Subcutaneous abdominal adipose tissue (tissue), 5 donors: Measurements from ENCODE around the gene MCTP1.

Source experiments
- H3K27ac ChIP-seq: one replicate; pipeline ENCODE4 v1.7.0; 2013; ENCODE audit warnings: low read depth, mild to moderate bottlenecking, inconsistent platforms, low read length, moderate library complexity
- H3K27me3 ChIP-seq, 5 donors: one replicate each; pipeline ENCODE4 v1.7.0; 2013; ENCODE audit warnings: low read length in 5 of 5, inconsistent platforms in 1 of 5; ENCODE audit not compliant: control insufficient read depth in 5 of 5, insufficient read depth in 4 of 5
- H3K36me3 ChIP-seq, 5 donors: one replicate each; pipeline ENCODE4 v1.7.0; 2013; ENCODE audit warnings: low read length in 5 of 5; ENCODE audit not compliant: control insufficient read depth in 5 of 5, insufficient read depth in 5 of 5
- H3K4me1 ChIP-seq, 5 donors: one replicate each; pipeline ENCODE4 v1.7.0; 2013; ENCODE audit warnings: low read length in 5 of 5, mild to moderate bottlenecking in 3 of 5, moderate library complexity in 1 of 5; ENCODE audit not compliant: control insufficient read depth in 5 of 5, insufficient read depth in 5 of 5
- H3K4me3 ChIP-seq, 5 donors: one replicate each; pipeline ENCODE4 v1.7.0; 2013; ENCODE audit warnings: low read length in 5 of 5, low read depth in 1 of 5
- H3K9ac ChIP-seq, 5 donors: one replicate each; pipeline ENCODE4 v1.7.0; 2013; ENCODE audit warnings: low read length in 5 of 5, mild to moderate bottlenecking in 4 of 5, moderate library complexity in 3 of 5
- H3K9me3 ChIP-seq, 5 donors: one replicate each; pipeline ENCODE4 v1.7.0; 2013; ENCODE audit warnings: low read length in 5 of 5; ENCODE audit not compliant: control insufficient read depth in 5 of 5
- donor health status: healthy.
- donor health status: healthy.
- donor health status: healthy.
- donor health status: healthy.
- donor health status: healthy.

MCTP1 gene

GRCh38 chr5:95142145-95142544 is 142.7 kb downstream of the MCTP1 start:
- Histone ChIP-seq H3K27me3 (no peaks in the 10 kb centered on the region), H3K4me1 (peaks cover 0 to 17% (median 0%) of the 10 kb centered on the region in 5 donors), H3K9me3 (no peaks in the 10 kb centered on the region), H3K36me3 (no peaks in the 10 kb centered on the region), H3K4me3 (no peak overlapping the region), H3K27ac (no peak overlapping the region), H3K9ac (no peak overlapping the region)

GRCh38 chr5:95141141-95141540 is 143.8 kb downstream of the MCTP1 start:
- Histone ChIP-seq H3K4me1 (peaks cover 0 to 17% (median 0%) of the 10 kb centered on the region in 5 donors), H3K36me3 (no peaks in the 10 kb centered on the region), H3K4me3 (no peak overlapping the region), H3K9me3 (no peaks in the 10 kb centered on the region), H3K27ac (no peak overlapping the region), H3K27me3 (no peaks in the 10 kb centered on the region), H3K9ac (no peak overlapping the region)

GRCh38 chr5:95134326-95134725 is 150.6 kb downstream of the MCTP1 start:
- no peak overlapping the region for H3K4me3 ChIP-seq
- no peaks in the 10 kb centered on the region for H3K4me1 ChIP-seq
- no peaks in the 10 kb centered on the region for H3K27me3 ChIP-seq
- no peak overlapping the region for H3K9ac ChIP-seq
- no peaks in the 10 kb centered on the region for H3K36me3 ChIP-seq
- no peak overlapping the region for H3K27ac ChIP-seq
- H3K9me3 ChIP-seq: no peaks in the 10 kb centered on the region

GRCh38 chr5:95132096-95132495 is 152.8 kb downstream of the MCTP1 start:
- H3K36me3 ChIP-seq: no peaks in the 10 kb centered on the region
- no peak overlapping the region for H3K27ac ChIP-seq
- H3K9me3 ChIP-seq: no peaks in the 10 kb centered on the region
- peaks cover 0 to 2% (median 0%) of the 10 kb centered on the region in 5 donors for H3K27me3 ChIP-seq
- no peak overlapping the region for H3K9ac ChIP-seq
- no peak overlapping the region for H3K4me3 ChIP-seq
- H3K4me1 ChIP-seq: no peaks in the 10 kb centered on the region

- no peaks in the 10 kb centered on the region for H3K36me3 ChIP-seq
These were observed 154.0 kb downstream of the MCTP1 start for GRCh38 chr5:95130941-95131340.

GRCh38 chr5:95124731-95125130 is 160.2 kb downstream of the MCTP1 start:
- Histone ChIP-seq H3K27me3 (peaks cover 0 to 2% (median 0%) of the 10 kb centered on the region in 5 donors), H3K4me3 (no peak overlapping the region), H3K9ac (no peak overlapping the region), H3K4me1 (no peaks in the 10 kb centered on the region), H3K9me3 (peaks cover 0 to 2% (median 0%) of the 10 kb centered on the region in 5 donors), H3K36me3 (no peaks in the 10 kb centered on the region), H3K27ac (no peak overlapping the region)

More at GRCh38 chr5:95130941-95131340, 154.0 kb downstream of the MCTP1 start:
- peaks cover 0 to 2% (median 0%) of the 10 kb centered on the region in 5 donors for H3K27me3 ChIP-seq
- H3K4me3 ChIP-seq: no peak overlapping the region
- no peaks in the 10 kb centered on the region for H3K9me3 ChIP-seq
- no peak overlapping the region for H3K9ac ChIP-seq
- H3K4me1 ChIP-seq: no peaks in the 10 kb centered on the region
- no peak overlapping the region for H3K27ac ChIP-seq

GRCh38 chr5:95124101-95124500 is 160.8 kb downstream of the MCTP1 start:
- no peak overlapping the region for H3K27ac ChIP-seq
- H3K27me3 ChIP-seq: peaks cover 0 to 2% (median 0%) of the 10 kb centered on the region in 5 donors
- H3K36me3 ChIP-seq: no peaks in the 10 kb centered on the region
- no peak overlapping the region for H3K9ac ChIP-seq
- no peak overlapping the region for H3K4me3 ChIP-seq
- H3K4me1 ChIP-seq: no peaks in the 10 kb centered on the region
- H3K9me3 ChIP-seq: peaks cover 0 to 2% (median 0%) of the 10 kb centered on the region in 5 donors

- Histone ChIP-seq H3K9me3 (peaks cover 0 to 6% (median 0%) of the 10 kb centered on the region in 5 donors), H3K27ac (no peak overlapping the region), H3K4me1 (no peaks in the 10 kb centered on the region), H3K36me3 (no peaks in the 10 kb centered on the region), H3K4me3 (no peak overlapping the region), H3K9ac (no peak overlapping the region), H3K27me3 (no peaks in the 10 kb centered on the region)
These were observed 170.0 kb downstream of the MCTP1 start for GRCh38 chr5:95114902-95115301.

- no peaks in the 10 kb centered on the region for H3K27me3 ChIP-seq
- no peak overlapping the region for H3K27ac ChIP-seq
These were observed 170.6 kb downstream of the MCTP1 start for GRCh38 chr5:95114305-95114704.

GRCh38 chr5:95113489-95113888 is 171.4 kb downstream of the MCTP1 start:
- no peak overlapping the region for H3K4me3 ChIP-seq
- H3K27ac ChIP-seq: no peak overlapping the region
- no peaks in the 10 kb centered on the region for H3K4me1 ChIP-seq
- no peaks in the 10 kb centered on the region for H3K36me3 ChIP-seq
- H3K27me3 ChIP-seq: no peaks in the 10 kb centered on the region
- H3K9me3 ChIP-seq: peaks cover 0 to 6% (median 0%) of the 10 kb centered on the region in 5 donors
- H3K9ac ChIP-seq: no peak overlapping the region

More at GRCh38 chr5:95114305-95114704, 170.6 kb downstream of the MCTP1 start:
- H3K4me3 ChIP-seq: no peak overlapping the region
- no peaks in the 10 kb centered on the region for H3K36me3 ChIP-seq
- H3K9ac ChIP-seq: no peak overlapping the region
- H3K9me3 ChIP-seq: peaks cover 0 to 6% (median 0%) of the 10 kb centered on the region in 5 donors
- H3K4me1 ChIP-seq: no peaks in the 10 kb centered on the region

GRCh38 chr5:95111141-95111540 is 173.8 kb downstream of the MCTP1 start:
- Histone ChIP-seq H3K27ac (no peak overlapping the region), H3K27me3 (no peaks in the 10 kb centered on the region), H3K4me3 (no peak overlapping the region), H3K9me3 (peaks cover 0 to 6% (median 2%) of the 10 kb centered on the region in 5 donors), H3K36me3 (no peaks in the 10 kb centered on the region), H3K9ac (no peak overlapping the region), H3K4me1 (no peaks in the 10 kb centered on the region)
